ENCODE measurements around the gene UBE2J2.
A peak's percentile ranks its signal among the peaks of the same experiment; 100 is the strongest.

Gene UBE2J2

GRCh38 chr1:1291548-1292441, 18.1 kb upstream of the UBE2J2 start:
- Histone ChIP-seq H3K27ac (no peak overlapping the region), H3K79me2 (ENCODE audit: insufficient read depth, low read depth) (no peaks in the 10 kb centered on the region), H3K9ac (no peak overlapping the region), H3K36me3 (ENCODE audit: insufficient read depth) (no peaks in the 10 kb centered on the region), H4K20me1 (ENCODE audit: insufficient read depth) (no peaks in the 10 kb centered on the region), H3K4me3 (IDR thresholded peaks at IDR 0.05; ENCODE audit: insufficient read depth, low read depth, low read length) (no peak overlapping the region), H2AFZ (ENCODE audit: low read depth) (no peak overlapping the region), H3K27me3 (ENCODE audit: insufficient read depth, low read depth) (peaks cover 25% of the 10 kb centered on the region), H3K4me2 (peak overlapping the region; percentile 21; the same call in 1 of the 2 replicates), H3K4me1 (ENCODE audit: low read depth, poor library complexity, severe bottlenecking) (peaks cover 22% of the 10 kb centered on the region)
- TF ChIP-seq CTCF (conservative IDR thresholded peaks at IDR 0.05; ENCODE audit: low read depth, low read length): peak; percentile 78; the same call in 1 of the 2 replicates

- peaks cover 31% of the 10 kb centered on the region for H3K27me3 ChIP-seq (ENCODE audit: insufficient read depth, low read depth)
- H3K4me3 ChIP-seq (IDR thresholded peaks at IDR 0.05; ENCODE audit: insufficient read depth, low read depth, low read length): no peak overlapping the region
- no peak overlapping the region for H3K27ac ChIP-seq
- no peak overlapping the region for H2AFZ ChIP-seq (ENCODE audit: low read depth)
- no peaks in the 10 kb centered on the region for H3K36me3 ChIP-seq (ENCODE audit: insufficient read depth)
- H3K4me1 ChIP-seq (ENCODE audit: low read depth, poor library complexity, severe bottlenecking): peaks cover 22% of the 10 kb centered on the region
- no peak overlapping the region for H3K9ac ChIP-seq
- peak overlapping the region; percentile 21; the same call in 1 of the 2 replicates for H3K4me2 ChIP-seq
- no peak for TF ChIP-seq CTCF (conservative IDR thresholded peaks at IDR 0.05; ENCODE audit: low read depth, low read length)
- H3K79me2 ChIP-seq (ENCODE audit: insufficient read depth, low read depth): no peaks in the 10 kb centered on the region
- H4K20me1 ChIP-seq (ENCODE audit: insufficient read depth): no peaks in the 10 kb centered on the region
Measured at GRCh38 chr1:1291023-1291528, 17.4 kb upstream of the UBE2J2 start.

GRCh38 chr1:1290238-1290731, 16.6 kb upstream of the UBE2J2 start:
- Histone ChIP-seq H2AFZ (ENCODE audit: low read depth) (no peak overlapping the region), H4K20me1 (ENCODE audit: insufficient read depth) (no peaks in the 10 kb centered on the region), H3K4me2 (no peak overlapping the region), H3K36me3 (ENCODE audit: insufficient read depth) (no peaks in the 10 kb centered on the region), H3K9ac (no peak overlapping the region), H3K4me1 (ENCODE audit: low read depth, poor library complexity, severe bottlenecking) (peaks cover 22% of the 10 kb centered on the region), H3K27me3 (ENCODE audit: insufficient read depth, low read depth) (peaks cover 38% of the 10 kb centered on the region), H3K27ac (no peak overlapping the region), H3K79me2 (ENCODE audit: insufficient read depth, low read depth) (no peaks in the 10 kb centered on the region), H3K4me3 (IDR thresholded peaks at IDR 0.05; ENCODE audit: insufficient read depth, low read depth, low read length) (no peak overlapping the region)
- peak; percentile 75 for TF ChIP-seq CTCF (conservative IDR thresholded peaks at IDR 0.05; ENCODE audit: low read depth, low read length)

- Histone ChIP-seq H3K9ac (no peak overlapping the region), H4K20me1 (ENCODE audit: insufficient read depth) (no peaks in the 10 kb centered on the region), H3K4me1 (ENCODE audit: low read depth, poor library complexity, severe bottlenecking) (peaks cover 25% of the 10 kb centered on the region), H2AFZ (ENCODE audit: low read depth) (no peak overlapping the region), H3K79me2 (ENCODE audit: insufficient read depth, low read depth) (no peaks in the 10 kb centered on the region), H3K4me2 (no peak overlapping the region), H3K4me3 (IDR thresholded peaks at IDR 0.05; ENCODE audit: insufficient read depth, low read depth, low read length) (no peak overlapping the region), H3K27me3 (ENCODE audit: insufficient read depth, low read depth) (peaks cover 44% of the 10 kb centered on the region), H3K36me3 (ENCODE audit: insufficient read depth) (no peaks in the 10 kb centered on the region), H3K27ac (no peak overlapping the region)
- TF ChIP-seq CTCF (conservative IDR thresholded peaks at IDR 0.05; ENCODE audit: low read depth, low read length): no peak
Measured at GRCh38 chr1:1287288-1288110, 13.8 kb upstream of the UBE2J2 start.
